Measurements from ENCODE around the gene TBC1D9B. TPM values are rescaled to one million over a fixed set of nuclear protein-coding genes. Genes with fewer than 3 reads are reported as not detected.

TBC1D9B gene
- total RNA-seq, 1 donor from 2014 or later: 79.6 TPM

DNA sequence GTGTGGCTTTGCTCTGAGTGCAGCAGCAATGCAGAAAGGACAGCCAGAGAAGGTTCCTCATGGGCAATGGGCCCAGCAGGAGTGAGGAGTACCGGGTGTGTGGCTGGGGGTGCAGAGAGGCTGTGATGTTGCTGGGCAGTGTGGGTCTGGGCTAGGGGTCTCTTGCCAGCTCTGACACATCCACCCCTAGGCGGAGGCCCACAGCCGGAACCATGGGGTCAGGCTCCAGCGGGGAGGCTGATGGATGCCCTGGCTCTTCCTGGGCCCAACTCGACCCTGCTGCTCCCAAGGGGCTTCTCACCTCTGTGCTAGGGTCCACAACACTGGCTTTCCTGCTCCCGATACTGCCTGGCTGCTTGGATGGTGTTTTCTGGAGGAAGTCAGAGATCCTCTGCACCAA, 19.9 kb downstream of the TBC1D9B start:
- DNase-seq (ENCODE audit: low read depth): no peak
- Histone ChIP-seq H3K36me3 (ENCODE audit: control insufficient read depth, insufficient read depth, low read length) (peaks cover 6% of the 10 kb centered on the region), H3K27me3 (ENCODE audit: control insufficient read depth, insufficient read depth, low read length) (no peaks in the 10 kb centered on the region), H3K4me3 (ENCODE audit: low read depth, low read length) (no peak overlapping the region)
- TF ChIP-seq, protein P1, sequence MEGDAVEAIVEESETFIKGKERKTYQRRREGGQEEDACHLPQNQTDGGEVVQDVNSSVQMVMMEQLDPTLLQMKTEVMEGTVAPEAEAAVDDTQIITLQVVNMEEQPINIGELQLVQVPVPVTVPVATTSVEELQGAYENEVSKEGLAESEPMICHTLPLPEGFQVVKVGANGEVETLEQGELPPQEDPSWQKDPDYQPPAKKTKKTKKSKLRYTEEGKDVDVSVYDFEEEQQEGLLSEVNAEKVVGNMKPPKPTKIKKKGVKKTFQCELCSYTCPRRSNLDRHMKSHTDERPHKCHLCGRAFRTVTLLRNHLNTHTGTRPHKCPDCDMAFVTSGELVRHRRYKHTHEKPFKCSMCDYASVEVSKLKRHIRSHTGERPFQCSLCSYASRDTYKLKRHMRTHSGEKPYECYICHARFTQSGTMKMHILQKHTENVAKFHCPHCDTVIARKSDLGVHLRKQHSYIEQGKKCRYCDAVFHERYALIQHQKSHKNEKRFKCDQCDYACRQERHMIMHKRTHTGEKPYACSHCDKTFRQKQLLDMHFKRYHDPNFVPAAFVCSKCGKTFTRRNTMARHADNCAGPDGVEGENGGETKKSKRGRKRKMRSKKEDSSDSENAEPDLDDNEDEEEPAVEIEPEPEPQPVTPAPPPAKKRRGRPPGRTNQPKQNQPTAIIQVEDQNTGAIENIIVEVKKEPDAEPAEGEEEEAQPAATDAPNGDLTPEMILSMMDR (IDR thresholded peaks at IDR 0.05; ENCODE audit: insufficient read depth, low read length, poor library complexity, severe bottlenecking): no peak

DNA sequence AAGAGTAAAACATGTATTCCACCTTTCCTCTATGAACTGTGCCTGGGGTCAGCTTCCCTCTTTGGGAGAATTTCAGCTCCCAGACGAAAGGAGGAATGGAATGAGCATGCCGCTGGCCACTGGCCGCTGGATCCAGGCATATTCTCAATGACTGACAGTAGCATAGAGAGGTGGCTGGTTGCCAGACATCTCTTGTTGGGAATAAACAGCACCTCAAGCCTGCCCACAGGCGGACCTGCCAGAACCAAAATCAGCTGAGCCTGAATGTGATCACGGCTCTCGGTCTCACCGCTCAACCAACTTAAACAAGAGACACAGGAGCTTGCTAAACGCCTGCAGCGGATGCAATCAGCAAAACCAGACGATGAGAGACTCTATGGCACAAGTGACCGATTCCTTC, 20.6 kb downstream of the TBC1D9B start:
- H3K4me3 ChIP-seq (ENCODE audit: low read depth, low read length): no peak overlapping the region
- no peaks in the 10 kb centered on the region for H3K27me3 ChIP-seq (ENCODE audit: control insufficient read depth, insufficient read depth, low read length)
- TF ChIP-seq, protein P1 (IDR thresholded peaks at IDR 0.05; ENCODE audit: insufficient read depth, low read length, poor library complexity, severe bottlenecking): no peak
- H3K36me3 ChIP-seq (ENCODE audit: control insufficient read depth, insufficient read depth, low read length): peaks cover 6% of the 10 kb centered on the region
- DNase-seq (ENCODE audit: low read depth): no peak

DNA sequence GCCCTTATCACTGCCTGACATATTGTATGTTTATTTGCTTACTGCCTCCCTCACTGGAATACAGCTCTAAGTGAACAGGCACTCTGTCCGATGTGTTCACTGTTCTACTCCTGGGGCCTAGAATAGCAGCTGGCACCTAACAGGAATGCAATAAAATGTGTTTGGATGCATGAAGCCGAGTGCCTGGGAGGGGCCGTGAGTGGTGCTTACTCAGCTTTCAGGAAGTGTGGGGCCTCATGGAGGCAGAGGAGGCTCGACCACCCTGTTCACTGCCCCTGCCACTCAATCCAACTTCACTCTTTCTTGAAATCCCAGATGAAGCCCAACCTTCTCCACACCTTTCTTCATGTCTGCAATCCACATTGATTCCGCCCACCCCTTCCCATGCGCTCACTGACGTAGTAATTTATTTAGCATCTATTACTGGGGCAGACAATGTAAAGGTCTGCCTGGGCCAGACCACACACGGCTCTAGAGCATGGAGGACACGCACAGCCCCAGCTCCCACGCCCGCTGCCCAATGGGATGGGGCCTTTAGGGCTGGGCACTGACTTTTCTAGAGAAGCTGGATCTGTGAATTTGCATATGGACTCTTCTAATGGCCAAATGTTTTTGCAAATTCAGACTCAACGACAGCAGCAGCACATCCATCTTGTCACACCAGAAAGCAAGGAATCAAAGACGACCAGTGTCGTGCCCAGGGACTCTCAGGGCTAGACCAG, 21.3 kb downstream of the TBC1D9B start:
- TF ChIP-seq, protein P1 (IDR thresholded peaks at IDR 0.05; ENCODE audit: insufficient read depth, low read length, poor library complexity, severe bottlenecking): no peak
- H3K27me3 ChIP-seq (ENCODE audit: control insufficient read depth, insufficient read depth, low read length): no peaks in the 10 kb centered on the region
- H3K36me3 ChIP-seq (ENCODE audit: control insufficient read depth, insufficient read depth, low read length): peaks cover 6% of the 10 kb centered on the region
- no peak overlapping the region for H3K4me3 ChIP-seq (ENCODE audit: low read depth, low read length)
- DNase-seq (ENCODE audit: low read depth): no peak

DNA sequence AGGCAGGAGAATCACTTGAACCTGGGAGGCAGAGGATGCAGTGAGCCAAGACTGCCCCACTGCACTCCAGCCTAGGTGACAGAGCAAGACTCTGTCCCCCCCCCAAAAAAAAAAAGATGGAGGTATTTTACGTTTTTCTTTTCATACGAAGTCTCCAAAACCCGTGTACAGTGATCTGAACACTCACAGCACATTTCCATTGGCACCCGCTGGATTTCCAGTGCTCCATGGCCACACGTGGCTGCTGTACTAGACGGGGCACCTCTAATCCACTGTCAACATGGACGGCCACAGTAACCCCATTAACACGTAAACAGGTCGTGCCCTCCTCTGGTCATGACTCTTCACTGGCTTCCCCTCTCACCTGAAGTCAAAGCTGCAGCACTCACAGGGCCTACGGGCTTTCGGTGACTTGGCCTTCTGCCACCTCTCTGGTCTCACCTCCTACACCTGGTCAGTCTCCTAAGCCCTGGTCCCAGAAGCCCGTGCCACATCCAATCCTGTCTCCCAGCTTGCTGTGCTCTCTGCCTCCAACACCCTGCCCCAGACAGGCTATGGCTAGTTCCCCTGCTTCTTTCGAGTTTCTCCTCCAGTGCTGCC, 22.1 kb downstream of the TBC1D9B start:
- Histone ChIP-seq H3K36me3 (ENCODE audit: control insufficient read depth, insufficient read depth, low read length) (peaks cover 6% of the 10 kb centered on the region), H3K4me3 (ENCODE audit: low read depth, low read length) (no peak overlapping the region), H3K27me3 (ENCODE audit: control insufficient read depth, insufficient read depth, low read length) (no peaks in the 10 kb centered on the region)
- no peak for DNase-seq (ENCODE audit: low read depth)
- TF ChIP-seq, protein P1 (IDR thresholded peaks at IDR 0.05; ENCODE audit: insufficient read depth, low read length, poor library complexity, severe bottlenecking): no peak

DNA sequence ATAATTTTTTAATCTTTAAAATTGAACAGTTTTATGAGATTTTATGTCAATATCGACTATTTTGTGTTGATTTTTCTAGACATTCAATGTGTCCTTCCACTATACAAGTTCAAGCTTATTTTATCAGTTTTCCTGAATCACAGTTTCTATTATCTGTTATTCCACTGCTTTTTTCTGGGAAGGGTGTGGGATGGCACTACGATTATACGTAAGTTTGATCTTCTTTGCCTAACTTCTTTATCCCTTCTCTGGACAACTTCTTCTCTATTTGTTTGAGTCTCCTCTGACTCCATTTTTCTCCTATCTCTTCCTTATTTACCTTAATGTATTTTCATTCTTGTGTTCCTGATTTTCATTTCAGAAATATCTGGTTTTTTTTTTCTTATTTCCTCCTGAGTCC, 24.5 kb downstream of the TBC1D9B start:
- H3K27me3 ChIP-seq (ENCODE audit: control insufficient read depth, insufficient read depth, low read length): no peaks in the 10 kb centered on the region
- TF ChIP-seq, protein P1 (IDR thresholded peaks at IDR 0.05; ENCODE audit: insufficient read depth, low read length, poor library complexity, severe bottlenecking): no peak
- DNase-seq (ENCODE audit: low read depth): no peak
- H3K36me3 ChIP-seq (ENCODE audit: control insufficient read depth, insufficient read depth, low read length): peaks cover 4% of the 10 kb centered on the region
- no peak overlapping the region for H3K4me3 ChIP-seq (ENCODE audit: low read depth, low read length)
